GM21529 (cell line): ENCODE measurements around the gene GLB1L.
"Not testable (repeated sequence)": the region's sequence is repeated elsewhere in the genome, so short reads cannot be mapped to it uniquely, and the experiment has no call there.

Source experiments
- ATAC-seq: cut with Tn5 transposase; IDR thresholded peaks from one replicate; pipeline ENCODE4 v1.9.1; 2021; ENCODE audit not compliant: unreplicated experiment

The GLB1L gene

GRCh38 chr2:219245148-219245898 lies at the start of gene GLB1L, which contains the start of gene STK16:
TSS of gene GLB1L (minus strand) at chr2:219245444. CDS start at chr2:219243573, 1,871 bp downstream.
TSS of gene STK16 (plus strand) at chr2:219245479. CDS start at chr2:219246000, 521 bp downstream.
- ATAC-seq, result peak; percentile 64

DNA sequence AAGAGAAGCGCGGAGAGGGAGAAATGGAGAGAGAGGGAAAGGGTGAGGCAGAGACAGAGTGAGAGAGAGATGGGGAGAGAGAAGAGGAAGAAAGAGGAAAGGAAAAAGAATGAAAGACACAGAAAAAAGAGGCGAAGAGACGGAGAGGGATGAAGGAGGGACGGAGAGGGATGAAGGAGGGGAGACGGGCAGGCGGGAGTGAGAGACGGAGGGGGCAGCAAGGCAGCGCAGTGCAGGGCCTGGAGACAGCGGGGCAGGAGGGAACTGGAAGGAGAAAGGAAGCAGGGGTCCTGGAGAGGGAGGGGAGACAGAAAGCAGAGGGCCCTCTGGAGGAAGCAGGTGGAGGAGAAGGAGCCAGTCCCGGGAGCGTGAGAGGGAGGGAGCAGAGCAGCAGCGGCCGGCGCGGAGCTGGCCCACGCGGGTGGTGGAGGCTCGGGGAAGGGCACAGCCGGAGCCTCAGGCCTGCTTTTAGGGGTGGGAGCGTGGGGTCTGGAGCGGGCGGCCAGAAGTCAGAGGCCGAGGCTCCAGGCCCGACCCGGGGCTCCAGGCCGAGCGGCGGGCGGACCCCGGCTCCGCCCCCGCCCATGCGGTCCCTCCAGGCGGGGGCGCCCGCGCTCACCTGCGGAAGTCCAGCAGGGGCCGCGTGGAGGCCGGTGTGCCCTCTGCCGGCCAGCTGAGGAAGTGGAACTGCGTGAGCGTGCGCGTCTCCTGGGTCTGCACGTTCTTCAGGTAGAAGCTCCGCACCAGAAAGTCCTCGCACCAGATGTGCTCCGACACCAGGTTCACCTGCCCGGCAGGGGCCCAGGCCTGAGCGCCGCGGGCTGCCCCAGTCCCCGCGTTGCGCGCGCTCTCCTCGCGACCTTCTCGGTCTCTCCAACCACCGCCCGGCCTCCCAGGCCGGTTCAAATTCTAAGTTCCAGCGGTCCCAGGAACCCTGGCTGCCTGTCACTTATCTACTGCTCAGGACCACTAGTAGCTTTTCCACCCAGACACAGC lies 49.4 kb upstream of the GLB1L start:
- ATAC-seq, result peak; percentile 86

GRCh38 chr2:219293736-219294231 lies 48.5 kb upstream of the GLB1L start:
- ATAC-seq, result no peak

DNA sequence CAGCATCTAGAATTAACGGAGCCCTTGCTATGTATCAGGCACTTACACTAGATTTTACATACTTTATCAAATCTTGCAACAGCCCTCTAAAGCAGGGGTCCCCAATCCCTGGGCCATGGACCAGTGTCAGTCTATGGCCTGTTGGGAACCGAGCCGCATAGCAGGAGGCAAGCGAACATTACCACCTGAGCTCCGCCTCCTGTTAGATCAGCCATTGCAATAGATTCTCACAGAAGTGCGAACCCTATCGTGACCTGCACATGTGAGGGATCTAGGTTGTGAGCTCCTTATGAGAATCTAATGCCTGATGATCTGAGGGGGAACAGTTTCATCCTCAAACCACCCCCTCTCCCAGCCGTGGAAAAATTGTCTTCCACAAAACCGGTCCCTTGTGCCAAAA lies 47.4 kb upstream of the GLB1L start:
- no peak for ATAC-seq

DNA sequence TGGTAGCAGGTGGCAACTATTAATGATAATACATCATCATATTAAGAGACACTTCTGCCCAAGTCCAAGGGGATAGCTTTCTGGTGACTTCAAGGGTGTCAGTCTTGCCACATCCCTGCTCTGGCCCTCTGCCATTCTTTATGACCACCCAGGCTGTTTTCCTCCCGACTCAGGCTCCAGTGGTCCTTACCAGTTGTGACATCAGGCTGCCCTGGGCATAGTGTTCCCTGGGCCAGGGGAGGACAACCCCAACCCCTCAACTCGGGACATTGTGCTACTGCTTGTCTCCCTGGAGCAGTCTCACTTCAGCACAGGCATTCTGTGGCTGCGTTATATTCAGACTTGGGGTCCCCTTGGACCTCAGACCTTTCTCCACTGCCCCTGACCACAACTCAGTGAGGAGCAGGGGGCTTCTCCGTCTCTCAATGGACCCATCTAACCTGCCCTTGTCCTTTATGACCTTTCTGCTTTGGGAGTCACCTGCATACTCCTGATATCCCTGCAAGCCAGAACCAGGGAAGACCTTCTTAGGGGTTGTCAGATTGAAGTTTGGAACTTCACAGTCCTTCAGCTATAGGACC lies 46.8 kb upstream of the GLB1L start:
- no peak for ATAC-seq

DNA sequence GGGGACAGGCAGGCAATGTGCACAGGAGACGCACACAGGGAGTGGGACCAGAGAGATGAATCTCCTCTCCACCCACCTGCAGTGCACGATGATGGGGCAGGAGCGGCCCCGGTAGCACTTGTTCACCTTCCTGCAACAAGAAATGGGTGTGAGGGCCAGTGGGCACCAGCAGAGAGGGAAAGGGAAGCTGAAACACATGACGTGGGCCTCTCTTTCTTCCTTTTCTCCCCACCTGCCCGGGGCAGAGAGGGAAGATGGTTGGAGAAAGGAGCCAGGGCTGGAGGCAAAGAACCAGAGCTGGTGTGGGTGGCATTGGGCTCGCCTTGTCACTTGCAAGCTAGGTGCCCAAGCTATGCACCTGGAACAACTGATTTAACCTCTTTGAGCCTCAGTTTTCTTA lies 46.1 kb upstream of the GLB1L start:
- no peak for ATAC-seq

- no peak for ATAC-seq
Observed at GRCh38 chr2:219290381-219291171, 45.3 kb upstream of the GLB1L start.

GRCh38 chr2:219289537-219290361 lies 44.5 kb upstream of the GLB1L start:
- no peak for ATAC-seq

DNA sequence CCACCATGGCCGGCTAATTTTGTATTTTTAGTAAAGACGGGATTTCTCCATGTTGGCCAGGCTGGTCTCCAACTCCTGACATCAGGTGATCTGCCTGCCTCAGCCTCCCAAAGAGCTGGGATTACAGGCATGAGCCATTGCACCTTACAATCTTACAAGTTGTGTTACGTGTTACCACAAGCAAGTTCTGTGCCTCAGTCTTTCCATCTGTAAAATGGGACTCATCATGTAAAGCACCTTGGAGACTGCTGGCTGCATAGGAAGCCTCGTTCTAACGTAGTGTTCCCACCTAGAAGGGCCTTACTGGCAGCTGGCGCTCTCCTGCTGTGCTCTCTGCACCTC lies 43.9 kb upstream of the GLB1L start:
- no peak for ATAC-seq

GRCh38 chr2:219287580-219288265 lies 42.5 kb upstream of the GLB1L start:
- no peak for ATAC-seq

DNA sequence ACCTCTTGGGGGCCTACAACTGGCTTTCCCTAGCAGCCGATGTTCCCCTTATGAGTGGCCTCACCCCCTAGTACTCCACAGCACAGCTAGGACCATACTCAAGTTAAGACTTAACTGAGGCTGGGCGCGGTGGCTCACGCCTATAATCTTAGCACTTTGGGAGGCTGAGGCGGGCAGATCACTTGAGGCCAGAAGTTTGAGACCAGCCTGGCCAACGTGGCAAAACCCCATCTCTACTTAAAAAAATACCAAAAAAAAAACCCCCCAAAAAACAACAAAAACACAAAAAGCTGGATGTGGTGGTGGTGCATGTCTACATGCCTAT lies 41.8 kb upstream of the GLB1L start:
- not testable (repeated sequence) for ATAC-seq

DNA sequence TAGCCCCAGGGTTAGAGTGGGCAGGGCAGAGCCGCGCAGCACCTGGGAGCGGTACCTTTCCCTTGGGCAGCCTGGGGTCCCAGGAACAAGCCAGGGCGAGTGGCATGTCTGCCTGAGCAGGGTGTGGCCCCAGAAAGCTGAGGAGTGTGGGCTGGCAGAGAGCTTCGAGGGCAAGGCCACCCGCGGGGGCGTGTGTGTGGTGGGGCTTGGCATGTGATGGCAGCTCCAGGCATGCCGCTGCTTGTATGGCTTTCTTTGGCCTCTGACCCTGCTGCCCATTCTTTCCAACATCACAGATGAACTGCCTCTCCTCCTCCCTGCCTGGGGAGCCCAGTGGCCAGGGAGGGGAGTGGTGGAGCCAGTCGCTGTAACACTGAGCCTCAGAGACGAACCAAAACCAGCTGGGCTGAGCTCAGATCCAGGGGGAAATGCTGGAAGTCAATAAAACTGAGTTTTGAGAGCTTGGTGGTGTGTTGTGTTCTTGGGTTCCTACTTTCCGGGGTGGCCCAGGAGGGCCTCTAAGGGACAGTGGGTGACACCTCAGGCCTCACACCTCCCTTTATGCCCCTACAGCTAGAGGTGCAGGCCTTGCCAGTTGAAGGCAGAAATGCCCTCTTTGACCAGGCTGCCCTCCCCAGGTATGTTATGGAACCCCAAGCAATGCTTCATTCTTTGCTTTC lies 41.3 kb upstream of the GLB1L start:
- ATAC-seq, result no peak

- ATAC-seq, result no peak
Observed at GRCh38 chr2:219285894-219286425, 40.7 kb upstream of the GLB1L start.

- ATAC-seq, result no peak
Observed at GRCh38 chr2:219285373-219285735, 40.1 kb upstream of the GLB1L start.

GRCh38 chr2:219284501-219285372 lies 39.5 kb upstream of the GLB1L start:
- no peak for ATAC-seq

- no peak for ATAC-seq
Observed at GRCh38 chr2:219282943-219283581, 37.8 kb upstream of the GLB1L start.

GRCh38 chr2:219282375-219282774 lies 37.1 kb upstream of the GLB1L start:
- ATAC-seq, result no peak
